Fibroblast of upper back skin (primary cell): Measurements from ENCODE around the gene IGFL1.
"Not testable (repeated sequence)": the region's sequence is repeated elsewhere in the genome, so short reads cannot be mapped to it uniquely, and the experiment has no call there.

Experiments used
- DNase-seq: peaks from one replicate; pipeline ENCODE4 v3.0.0-alpha.2; 2013

Gene IGFL1

DNA sequence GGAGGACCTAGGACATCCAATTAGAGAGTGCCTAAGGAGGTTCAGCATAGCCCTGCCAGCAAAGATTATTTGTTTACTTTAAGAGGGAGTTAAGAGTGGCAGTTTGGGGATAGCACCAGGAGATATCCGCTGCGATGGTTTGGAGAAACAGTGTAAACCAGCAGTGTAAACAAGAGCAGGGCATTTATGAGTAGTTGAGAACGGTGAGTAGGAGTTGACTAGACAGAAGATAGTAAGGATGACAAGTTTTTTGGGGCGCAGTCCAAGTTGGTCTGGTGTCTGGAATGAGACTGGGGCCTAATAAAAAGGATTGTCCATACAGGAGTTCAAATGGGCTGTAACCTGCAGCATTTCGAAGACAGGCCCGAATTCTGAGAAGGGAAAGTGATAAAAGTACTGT is 44.4 kb downstream of the IGFL1 start:
- not testable (repeated sequence) for DNase-seq

DNA sequence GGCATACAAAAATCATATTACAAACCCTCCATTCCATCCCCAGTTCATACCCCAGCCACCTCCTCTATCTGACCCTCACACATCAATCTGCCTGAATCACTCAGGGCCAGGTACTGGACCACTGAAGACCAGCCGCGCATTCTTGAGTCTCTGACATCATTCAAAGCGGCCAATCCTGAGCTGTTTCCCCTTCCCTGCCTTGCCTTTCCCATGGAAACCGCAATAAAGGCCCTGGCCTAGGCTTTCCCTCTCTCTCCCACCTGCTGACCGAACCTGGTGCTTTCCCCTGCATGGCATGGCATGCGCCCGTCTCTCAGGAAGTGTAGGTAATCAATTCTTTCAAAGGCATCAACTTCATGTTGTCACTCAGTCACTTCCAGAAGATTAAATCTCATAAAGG is 49.6 kb downstream of the IGFL1 start:
- DNase-seq: no peak
